Panc1 (cell line): Measurements from ENCODE around the gene MAPK1IP1L. TPM values are rescaled to one million over a fixed set of nuclear protein-coding genes. Genes with fewer than 3 reads are reported as not detected.

Experiments used
- ATAC-seq: fragments of 200-7000 bp; cut with Tn5 transposase; 2 replicates; pipeline ENCODE4 v1.9.1; 2020; ENCODE audit warnings: mild to moderate bottlenecking, moderate library complexity
- BruUV-seq: library from RNA; stranded (reverse); fragments of 400-500 nt; replicated peaks from 2 replicates; lab custom pipeline; 2021; lab: Mats Ljungman, UMichigan
- CTCF ChIA-PET: fragments of 300-600 bp; sonication (Branson Sonifier 250); formaldehyde crosslinking; loops from one replicate; lab custom pipeline; 2022; ENCODE audit warnings: antibody characterized with exemption; lab: Charles Lee
- POLR2A ChIA-PET: fragments of 300-600 bp; sonication (Branson Sonifier 250); formaldehyde crosslinking; loops from one replicate; lab custom pipeline; 2022; ENCODE audit warnings: antibody characterized with exemption; lab: Charles Lee
- DNase-seq: peaks from one replicate; pipeline ENCODE4 v3.0.0-alpha.2; 2010; ENCODE audit warnings: low read depth, low spot score
- H3K27ac ChIP-seq: 2 replicates; pipeline ENCODE4 v1.5.1; 2011; ENCODE audit warnings: mild to moderate bottlenecking, low read length, inconsistent platforms
- H3K27me3 ChIP-seq: fragments of 200-500 bp; sonication (Bioruptor generic); 2 replicates; pipeline ENCODE4 v1.6.0; 2014; ENCODE audit warnings: low read length, inconsistent platforms; ENCODE audit not compliant: control insufficient read depth, insufficient read depth
- H3K36me3 ChIP-seq: fragments of 200-500 bp; sonication (Bioruptor generic); 2 replicates; pipeline ENCODE4 v1.5.1; 2014; ENCODE audit warnings: inconsistent platforms, mild to moderate bottlenecking, low read length, moderate library complexity; ENCODE audit not compliant: control insufficient read depth, insufficient read depth
- H3K4me1 ChIP-seq: 2 replicates; pipeline ENCODE4 v1.5.1; 2011; ENCODE audit warnings: inconsistent platforms, mild to moderate bottlenecking, low read length, moderate library complexity; ENCODE audit not compliant: control insufficient read depth, insufficient read depth
- H3K4me3 ChIP-seq, 2 experiments: 2 replicates each; pipeline ENCODE4 v1.5.1; 2011 to 2012; ENCODE audit warnings: low read depth in 2 of 2, low read length in 2 of 2, mild to moderate bottlenecking in 2 of 2, inconsistent platforms in 1 of 2, moderate library complexity in 1 of 2
- H3K9me3 ChIP-seq: fragments of 200-500 bp; sonication (Bioruptor generic); 2 replicates; pipeline ENCODE4 v1.5.1; 2014; ENCODE audit warnings: low read depth, mild to moderate bottlenecking, inconsistent platforms, low read length, moderate library complexity; ENCODE audit not compliant: control insufficient read depth, insufficient read depth
- POLR2AphosphoS5 ChIP-seq: IDR thresholded peaks from 2 replicates; pipeline ENCODE4 v1.6.1; 2012; ENCODE audit warnings: mild to moderate bottlenecking, low read depth, low read length, moderate library complexity
- SIN3A ChIP-seq: IDR thresholded peaks from 2 replicates; pipeline ENCODE4 v1.6.1; 2012; ENCODE audit warnings: low read depth, mild to moderate bottlenecking, low read length, moderate library complexity, borderline replicate concordance; ENCODE audit not compliant: insufficient read depth
- TCF7L2 ChIP-seq: IDR thresholded peaks from 2 replicates; pipeline ENCODE4 v1.6.1; 2011; ENCODE audit warnings: mild to moderate bottlenecking, low read depth, low read length, inconsistent platforms
- in situ Hi-C: cut with HindIII; loops from 2 replicates; pipeline ENCODE4 v1.10.0; 2016; ENCODE audit warnings: low sequenced_read_pairs, low pct_unique_long_range_greater_than_20kb
- intact Hi-C: fragments of 100-400 bp; cut with micrococcal nuclease; formaldehyde crosslinking; loops from one replicate; pipeline ENCODE4 v1.10.0; 2022; ENCODE audit not compliant: unreplicated experiment
- total RNA-seq: library from RNA; stranded (reverse); gene quantifications from one replicate; pipeline ENCODE4 v1.2.1, GENCODE V29; 2021; ENCODE audit not compliant: unreplicated experiment
- TF ChIP-seq, protein P1 (sequence below): fragments of 450-650 bp; IDR thresholded peaks from 2 replicates; pipeline ENCODE4 v1.5.1; 2017; ENCODE audit warnings: mild to moderate bottlenecking
- TF ChIP-seq, protein P2 (sequence below), 2 experiments: IDR thresholded peaks; 2 replicates each; pipeline ENCODE4 v1.6.1; 2011 to 2012; ENCODE audit warnings: low read depth in 2 of 2, control low read depth in 1 of 2, low read length in 1 of 2, mild to moderate bottlenecking in 1 of 2, moderate library complexity in 1 of 2; ENCODE audit not compliant: insufficient read depth in 1 of 2

Gene MAPK1IP1L
- total RNA-seq, 1 experiment from 2014 or later, result 79.4 TPM

DNA sequence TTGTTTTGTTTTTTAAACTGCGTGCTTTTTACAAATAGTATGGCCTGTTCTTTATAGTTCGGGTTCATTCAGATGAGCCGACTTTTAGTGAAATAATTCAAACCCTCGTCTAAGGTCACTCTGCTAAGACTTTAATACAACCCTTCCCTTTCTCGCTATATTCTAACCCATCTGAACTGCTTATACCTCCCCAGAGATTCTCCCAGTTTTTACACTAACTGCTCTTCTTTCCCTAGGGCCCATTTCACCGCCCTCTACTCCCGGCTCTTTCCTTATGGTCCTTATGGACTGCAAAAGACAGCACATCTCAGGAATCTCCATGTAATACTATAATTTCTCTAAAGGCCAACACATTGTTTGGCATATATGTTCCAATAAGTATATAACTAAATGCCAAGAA is 2.1 kb downstream of the MAPK1IP1L start:
- no TSS peak for BruUV-seq
- no peak for DNase-seq
- ATAC-seq, result no peak
- no peak for TF ChIP-seq POLR2AphosphoS5
- no peak for TF ChIP-seq TCF7L2
- TF ChIP-seq SIN3A, result no peak
- TF ChIP-seq, protein P1, sequence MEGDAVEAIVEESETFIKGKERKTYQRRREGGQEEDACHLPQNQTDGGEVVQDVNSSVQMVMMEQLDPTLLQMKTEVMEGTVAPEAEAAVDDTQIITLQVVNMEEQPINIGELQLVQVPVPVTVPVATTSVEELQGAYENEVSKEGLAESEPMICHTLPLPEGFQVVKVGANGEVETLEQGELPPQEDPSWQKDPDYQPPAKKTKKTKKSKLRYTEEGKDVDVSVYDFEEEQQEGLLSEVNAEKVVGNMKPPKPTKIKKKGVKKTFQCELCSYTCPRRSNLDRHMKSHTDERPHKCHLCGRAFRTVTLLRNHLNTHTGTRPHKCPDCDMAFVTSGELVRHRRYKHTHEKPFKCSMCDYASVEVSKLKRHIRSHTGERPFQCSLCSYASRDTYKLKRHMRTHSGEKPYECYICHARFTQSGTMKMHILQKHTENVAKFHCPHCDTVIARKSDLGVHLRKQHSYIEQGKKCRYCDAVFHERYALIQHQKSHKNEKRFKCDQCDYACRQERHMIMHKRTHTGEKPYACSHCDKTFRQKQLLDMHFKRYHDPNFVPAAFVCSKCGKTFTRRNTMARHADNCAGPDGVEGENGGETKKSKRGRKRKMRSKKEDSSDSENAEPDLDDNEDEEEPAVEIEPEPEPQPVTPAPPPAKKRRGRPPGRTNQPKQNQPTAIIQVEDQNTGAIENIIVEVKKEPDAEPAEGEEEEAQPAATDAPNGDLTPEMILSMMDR, result no peak
- TF ChIP-seq, protein P2, sequence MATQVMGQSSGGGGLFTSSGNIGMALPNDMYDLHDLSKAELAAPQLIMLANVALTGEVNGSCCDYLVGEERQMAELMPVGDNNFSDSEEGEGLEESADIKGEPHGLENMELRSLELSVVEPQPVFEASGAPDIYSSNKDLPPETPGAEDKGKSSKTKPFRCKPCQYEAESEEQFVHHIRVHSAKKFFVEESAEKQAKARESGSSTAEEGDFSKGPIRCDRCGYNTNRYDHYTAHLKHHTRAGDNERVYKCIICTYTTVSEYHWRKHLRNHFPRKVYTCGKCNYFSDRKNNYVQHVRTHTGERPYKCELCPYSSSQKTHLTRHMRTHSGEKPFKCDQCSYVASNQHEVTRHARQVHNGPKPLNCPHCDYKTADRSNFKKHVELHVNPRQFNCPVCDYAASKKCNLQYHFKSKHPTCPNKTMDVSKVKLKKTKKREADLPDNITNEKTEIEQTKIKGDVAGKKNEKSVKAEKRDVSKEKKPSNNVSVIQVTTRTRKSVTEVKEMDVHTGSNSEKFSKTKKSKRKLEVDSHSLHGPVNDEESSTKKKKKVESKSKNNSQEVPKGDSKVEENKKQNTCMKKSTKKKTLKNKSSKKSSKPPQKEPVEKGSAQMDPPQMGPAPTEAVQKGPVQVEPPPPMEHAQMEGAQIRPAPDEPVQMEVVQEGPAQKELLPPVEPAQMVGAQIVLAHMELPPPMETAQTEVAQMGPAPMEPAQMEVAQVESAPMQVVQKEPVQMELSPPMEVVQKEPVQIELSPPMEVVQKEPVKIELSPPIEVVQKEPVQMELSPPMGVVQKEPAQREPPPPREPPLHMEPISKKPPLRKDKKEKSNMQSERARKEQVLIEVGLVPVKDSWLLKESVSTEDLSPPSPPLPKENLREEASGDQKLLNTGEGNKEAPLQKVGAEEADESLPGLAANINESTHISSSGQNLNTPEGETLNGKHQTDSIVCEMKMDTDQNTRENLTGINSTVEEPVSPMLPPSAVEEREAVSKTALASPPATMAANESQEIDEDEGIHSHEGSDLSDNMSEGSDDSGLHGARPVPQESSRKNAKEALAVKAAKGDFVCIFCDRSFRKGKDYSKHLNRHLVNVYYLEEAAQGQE (IDR thresholded peaks at IDR 0.05; ENCODE audit: insufficient read depth in 1 of 2, low read depth in 2 of 2, low read length in 1 of 2), result no peak
- intact Hi-C loops (no loop called here), in situ Hi-C loops (no loop called here)
- Histone ChIP-seq H3K9me3 (no peaks in the 10 kb centered on the region), H3K4me3 (peak overlapping the region; percentile 86 to 92; a peak in 3 of 4 replicates), H3K27ac (peak overlapping the region; percentile 95), H3K27me3 (no peaks in the 10 kb centered on the region), H3K4me1 (peaks cover 10% of the 10 kb centered on the region), H3K36me3 (peaks cover 14% of the 10 kb centered on the region)
- ChIA-PET CTCF (interaction anchor here (0.5 kb wide), 1 partner anchor 120 kb away, joined by 5 read pairs; no protein-coding TSS in a partner anchor), POLR2A (interaction anchor here (0.6 kb wide), 2 partner anchors 103 to 210 kb away, joined by 4 to 5 read pairs; no protein-coding TSS in a partner anchor)

DNA sequence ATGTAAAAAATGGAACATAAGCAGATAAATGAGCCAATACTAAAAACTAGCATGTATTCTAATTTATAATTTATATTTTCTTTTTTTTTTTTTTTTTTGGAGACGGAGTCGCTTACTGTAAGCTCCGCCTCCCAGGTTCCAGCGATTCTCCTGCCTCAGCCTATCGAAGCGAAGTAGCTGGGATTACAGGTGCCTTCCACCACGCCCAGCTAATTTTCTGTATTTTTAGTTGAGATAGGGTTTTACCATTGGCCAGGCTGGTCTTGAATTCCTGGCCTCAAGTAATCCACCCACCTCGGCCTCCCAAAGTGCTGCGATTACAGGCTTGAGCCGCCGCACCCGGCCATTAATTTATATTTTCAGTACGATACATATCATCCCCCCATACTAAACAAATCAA is 2.7 kb downstream of the MAPK1IP1L start:
- intact Hi-C loops, result no loop called here
- Histone ChIP-seq H3K4me3 (no peak overlapping the region), H3K27me3 (no peaks in the 10 kb centered on the region), H3K27ac (no peak overlapping the region), H3K9me3 (no peaks in the 10 kb centered on the region), H3K4me1 (peaks cover 10% of the 10 kb centered on the region), H3K36me3 (peaks cover 14% of the 10 kb centered on the region)
- in situ Hi-C loops, result no loop called here
- ChIA-PET CTCF (no interaction called here), POLR2A (interaction anchor here (0.6 kb wide), 1 partner anchor 134 kb away, joined by 4 read pairs; no protein-coding TSS in a partner anchor)
- no peak for ATAC-seq
- no TSS peak for BruUV-seq
- TF ChIP-seq, protein P1, result no peak
- TF ChIP-seq POLR2AphosphoS5 (no peak), SIN3A (no peak), TCF7L2 (no peak)
- TF ChIP-seq, protein P2 (IDR thresholded peaks at IDR 0.05; ENCODE audit: insufficient read depth in 1 of 2, low read depth in 2 of 2, low read length in 1 of 2), result no peak
- no peak for DNase-seq
